Neutrophil (primary cell): ENCODE results near the gene MN1.

Source experiments
- H3K27ac ChIP-seq: fragments of 200-600 bp; sonication (generic); 2 replicates; pipeline ENCODE4 v1.5.1; 2016; ENCODE audit warnings: mild to moderate bottlenecking, moderate library complexity
- H3K27me3 ChIP-seq: fragments of 200-600 bp; sonication (generic); 2 replicates; pipeline ENCODE4 v1.6.0; 2016; ENCODE audit warnings: mild to moderate bottlenecking
- H3K36me3 ChIP-seq: fragments of 200-600 bp; sonication (generic); 2 replicates; pipeline ENCODE4 v1.5.1; 2017
- H3K4me1 ChIP-seq, 2 experiments: fragments of 200-600 bp in 1 of 2; sonication (generic) in 1 of 2; 1 replicate in 1 of 2; 2 replicates in 1 of 2; pipeline versions ENCODE4 v1.5.1 to v1.6.1; 2013 to 2016; ENCODE audit warnings: low read depth in 1 of 2, low read length in 1 of 2, mild to moderate bottlenecking in 1 of 2, moderate library complexity in 1 of 2; ENCODE audit not compliant: control insufficient read depth in 1 of 2, insufficient read depth in 1 of 2
- H3K4me3 ChIP-seq, 2 experiments: fragments of 200-600 bp in 1 of 2; sonication (generic) in 1 of 2; 1 replicate in 1 of 2; 2 replicates in 1 of 2; pipeline ENCODE4 v1.5.1; 2013 to 2016; ENCODE audit warnings: low read depth in 1 of 2, low read length in 1 of 2, mild to moderate bottlenecking in 1 of 2, moderate library complexity in 1 of 2
- H3K9me3 ChIP-seq: fragments of 200-600 bp; sonication (generic); 2 replicates; pipeline ENCODE4 v1.5.1; 2016
- TF ChIP-seq, protein P1 (sequence below): fragments of 200-600 bp; sonication (generic); IDR thresholded peaks from 2 replicates; pipeline ENCODE4 v1.5.1; 2016; ENCODE audit warnings: antibody characterized with exemption

Gene MN1

DNA sequence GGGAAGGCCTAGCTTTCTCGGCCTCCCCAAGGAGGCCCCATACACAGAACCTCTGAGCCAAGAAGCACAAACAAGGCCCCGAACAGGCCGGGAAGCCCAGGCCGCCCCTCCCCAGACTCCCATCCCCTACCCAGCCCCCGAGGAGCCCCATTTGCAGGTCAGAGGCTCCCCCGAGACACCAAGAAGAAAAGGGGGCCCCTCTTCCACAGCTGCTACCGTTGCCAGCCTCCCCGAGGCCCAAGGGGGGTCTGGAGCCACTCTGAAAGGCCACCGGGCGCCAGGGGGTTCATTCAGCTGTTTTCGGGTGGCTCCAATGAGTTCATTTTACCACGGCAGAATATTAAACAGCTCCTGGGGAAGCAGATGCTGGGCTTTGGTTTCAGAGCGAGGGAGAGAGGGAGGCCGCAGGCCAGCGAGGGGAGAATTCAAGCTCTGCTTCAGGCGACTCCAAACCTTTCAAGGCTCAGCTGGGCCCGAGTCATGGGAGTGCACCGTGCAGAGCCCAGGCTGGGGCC is 28.5 kb downstream of the MN1 start:
- H3K4me3 ChIP-seq = no peak overlapping the region
- TF ChIP-seq, protein P1, sequence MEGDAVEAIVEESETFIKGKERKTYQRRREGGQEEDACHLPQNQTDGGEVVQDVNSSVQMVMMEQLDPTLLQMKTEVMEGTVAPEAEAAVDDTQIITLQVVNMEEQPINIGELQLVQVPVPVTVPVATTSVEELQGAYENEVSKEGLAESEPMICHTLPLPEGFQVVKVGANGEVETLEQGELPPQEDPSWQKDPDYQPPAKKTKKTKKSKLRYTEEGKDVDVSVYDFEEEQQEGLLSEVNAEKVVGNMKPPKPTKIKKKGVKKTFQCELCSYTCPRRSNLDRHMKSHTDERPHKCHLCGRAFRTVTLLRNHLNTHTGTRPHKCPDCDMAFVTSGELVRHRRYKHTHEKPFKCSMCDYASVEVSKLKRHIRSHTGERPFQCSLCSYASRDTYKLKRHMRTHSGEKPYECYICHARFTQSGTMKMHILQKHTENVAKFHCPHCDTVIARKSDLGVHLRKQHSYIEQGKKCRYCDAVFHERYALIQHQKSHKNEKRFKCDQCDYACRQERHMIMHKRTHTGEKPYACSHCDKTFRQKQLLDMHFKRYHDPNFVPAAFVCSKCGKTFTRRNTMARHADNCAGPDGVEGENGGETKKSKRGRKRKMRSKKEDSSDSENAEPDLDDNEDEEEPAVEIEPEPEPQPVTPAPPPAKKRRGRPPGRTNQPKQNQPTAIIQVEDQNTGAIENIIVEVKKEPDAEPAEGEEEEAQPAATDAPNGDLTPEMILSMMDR = no peak
- H3K36me3 ChIP-seq = no peaks in the 10 kb centered on the region
- peaks cover 32% of the 10 kb centered on the region for H3K27me3 ChIP-seq
- H3K27ac ChIP-seq = no peak overlapping the region
- H3K9me3 ChIP-seq = no peaks in the 10 kb centered on the region
- no peaks in the 10 kb centered on the region for H3K4me1 ChIP-seq

DNA sequence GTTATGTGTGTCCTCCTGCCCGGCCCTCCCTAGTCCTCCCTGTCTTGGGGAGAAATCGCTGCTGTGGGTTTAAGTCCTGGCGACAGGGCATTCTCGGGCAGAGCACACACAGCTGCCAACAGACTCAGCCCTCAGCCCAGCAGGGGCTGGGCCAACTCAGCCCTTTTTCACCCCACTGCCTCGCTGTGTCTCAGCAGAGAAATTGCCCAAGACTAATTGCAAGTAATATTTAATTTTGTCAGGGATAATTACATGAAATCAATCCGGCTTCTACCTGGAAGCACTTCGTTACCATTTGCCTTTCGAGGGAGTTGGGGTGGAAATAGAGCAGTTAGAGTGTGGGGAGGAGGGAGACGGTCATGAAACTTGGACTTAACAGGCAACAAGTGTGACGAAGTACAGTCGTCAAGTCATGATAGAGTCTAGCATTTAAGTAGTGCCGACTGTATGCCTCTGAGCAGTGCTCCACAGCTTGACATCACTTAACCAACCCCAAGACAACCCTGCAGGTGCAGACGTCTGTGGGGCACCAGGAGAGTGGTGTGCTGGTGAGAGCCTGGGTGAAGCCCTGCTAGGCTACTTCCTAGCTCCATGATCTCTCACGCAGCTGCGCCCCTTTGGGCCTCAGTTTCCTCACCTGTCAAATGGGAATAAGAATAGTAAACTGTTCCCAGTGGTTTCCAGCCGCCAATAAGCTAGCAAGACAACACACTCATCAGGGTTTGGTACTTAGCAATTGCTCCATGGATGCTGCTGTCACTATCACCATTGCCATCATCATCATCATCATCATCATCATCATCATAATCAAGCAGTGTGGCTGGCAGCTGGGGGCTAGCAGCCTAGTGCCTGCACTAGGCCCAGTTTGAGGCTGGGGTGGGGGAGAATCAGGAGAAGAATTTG is 29.2 kb downstream of the MN1 start:
- TF ChIP-seq, protein P1 = no peak
- Histone ChIP-seq H3K36me3 (no peaks in the 10 kb centered on the region), H3K4me1 (no peaks in the 10 kb centered on the region)

GRCh38 chr22:27771637-27772036 is 29.9 kb downstream of the MN1 start:
- Histone ChIP-seq H3K9me3 (no peaks in the 10 kb centered on the region), H3K4me3 (no peak overlapping the region), H3K36me3 (no peaks in the 10 kb centered on the region), H3K27ac (no peak overlapping the region), H3K27me3 (peaks cover 18% of the 10 kb centered on the region), H3K4me1 (no peaks in the 10 kb centered on the region)
- TF ChIP-seq, protein P1 = no peak

More for the DNA sequence above, 29.2 kb downstream of the MN1 start:
- no peaks in the 10 kb centered on the region for H3K9me3 ChIP-seq
- H3K27me3 ChIP-seq = peaks cover 25% of the 10 kb centered on the region
- H3K4me3 ChIP-seq = no peak overlapping the region
- H3K27ac ChIP-seq = no peak overlapping the region

GRCh38 chr22:27769012-27769411 is 32.5 kb downstream of the MN1 start:
- TF ChIP-seq, protein P1 = no peak
- Histone ChIP-seq H3K27me3 (no peaks in the 10 kb centered on the region), H3K27ac (no peak overlapping the region), H3K4me3 (no peak overlapping the region), H3K9me3 (no peaks in the 10 kb centered on the region), H3K4me1 (no peaks in the 10 kb centered on the region), H3K36me3 (no peaks in the 10 kb centered on the region)

DNA sequence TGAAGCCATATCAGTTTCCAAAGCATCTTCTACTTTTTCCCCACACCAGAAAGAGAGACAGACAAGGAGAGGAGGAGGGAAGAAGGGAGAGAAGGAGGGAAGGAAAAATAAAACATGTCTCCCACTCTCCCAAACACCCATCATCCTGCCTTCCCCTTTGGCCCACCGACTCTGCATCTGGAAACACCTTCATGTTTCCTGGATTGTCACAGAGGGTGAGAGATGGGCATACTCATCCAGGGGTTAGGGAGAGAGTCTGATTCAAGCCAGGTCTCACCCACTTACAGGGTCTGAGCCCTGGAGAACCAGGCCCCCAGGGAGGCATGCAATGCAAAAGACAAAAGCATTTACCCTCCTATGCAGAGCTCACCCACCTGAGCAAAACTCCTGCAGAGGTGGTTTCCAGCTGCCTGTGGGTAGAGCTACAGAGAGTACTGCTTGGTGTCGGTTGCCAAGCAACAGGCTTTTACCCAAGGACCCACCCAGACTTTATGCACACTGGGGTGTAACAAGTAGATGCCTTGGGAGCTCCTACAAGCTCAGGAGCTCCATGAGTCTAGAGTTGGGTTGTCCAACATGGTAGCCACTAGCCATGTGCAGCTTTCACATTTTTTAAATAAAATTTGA is 33.4 kb downstream of the MN1 start:
- Histone ChIP-seq H3K27me3 (no peaks in the 10 kb centered on the region), H3K36me3 (no peaks in the 10 kb centered on the region), H3K27ac (no peak overlapping the region), H3K4me1 (no peaks in the 10 kb centered on the region), H3K4me3 (no peak overlapping the region), H3K9me3 (no peaks in the 10 kb centered on the region)
- TF ChIP-seq, protein P1 = no peak
